ENCODE measurements around the gene ID2. TPM values are rescaled to one million over a fixed set of nuclear protein-coding genes. Genes with fewer than 3 reads are reported as not detected.

ID2 gene
- total and polyA plus RNA-seq, 3 donors from 2014 or later, result 31.3 to 87.2 (median 48.8) TPM

- WGBS, 2 donors, result 89% methylated on average over 14 of the region's 14 CpGs
- H3K4me1 ChIP-seq, result no peaks in the 10 kb centered on the region
- no peak overlapping the region for H3K27ac ChIP-seq
- no peaks in the 10 kb centered on the region for H3K27me3 ChIP-seq
- no peaks in the 10 kb centered on the region for H3K36me3 ChIP-seq (ENCODE audit: low read depth, missing control alignments)
- intact Hi-C loops (cut with DNase I; ENCODE audit: low total_unique reads), result no loop called here
- DNase-seq, result no peak
- no peak overlapping the region for H3K4me3 ChIP-seq
- no peaks in the 10 kb centered on the region for H3K9me3 ChIP-seq
- no peak for TF ChIP-seq CTCF (IDR thresholded peaks at IDR 0.05)
- TF ChIP-seq POLR2A (IDR thresholded peaks at IDR 0.05), result no peak
Observed at GRCh38 chr2:8709611-8710010, 27.8 kb downstream of the ID2 start.

DNA sequence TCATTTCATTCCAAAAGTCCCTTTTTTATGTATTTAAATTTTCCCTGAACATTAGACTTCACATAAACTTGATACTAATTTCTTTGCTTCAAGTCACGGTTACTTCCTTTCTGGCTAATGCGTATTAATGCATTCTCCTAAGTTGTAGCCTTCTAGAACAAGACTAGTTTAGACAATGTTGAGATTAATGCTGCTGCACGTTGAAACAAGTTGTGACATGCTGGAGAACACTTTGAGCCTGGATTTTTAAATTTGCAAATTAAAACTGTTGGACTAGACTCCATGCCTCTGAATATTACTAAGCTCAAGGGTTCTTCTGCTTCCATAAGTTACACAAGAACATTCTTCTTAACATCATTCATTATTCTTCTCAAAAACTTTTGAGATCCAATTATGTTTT, 29.1 kb downstream of the ID2 start:
- 64 to 70% methylated on average over 3 of the region's 3 CpGs for WGBS, 2 donors
- intact Hi-C loops (cut with DNase I; ENCODE audit: low total_unique reads), result no loop called here
- Histone ChIP-seq H3K27me3 (no peaks in the 10 kb centered on the region), H3K27ac (no peak overlapping the region), H3K9me3 (no peaks in the 10 kb centered on the region), H3K4me1 (no peaks in the 10 kb centered on the region), H3K36me3 (ENCODE audit: low read depth, missing control alignments) (no peaks in the 10 kb centered on the region), H3K4me3 (no peak overlapping the region)
- TF ChIP-seq POLR2A (IDR thresholded peaks at IDR 0.05) (no peak), CTCF (IDR thresholded peaks at IDR 0.05) (no peak)
- no peak for DNase-seq

GRCh38 chr2:8714283-8714682, 32.4 kb downstream of the ID2 start:
- H3K4me1 ChIP-seq, result no peaks in the 10 kb centered on the region
- no peak for DNase-seq
- intact Hi-C loops (cut with DNase I; ENCODE audit: low total_unique reads), result no loop called here
- no peaks in the 10 kb centered on the region for H3K36me3 ChIP-seq (ENCODE audit: low read depth, missing control alignments)
- H3K4me3 ChIP-seq, result no peak overlapping the region
- H3K27me3 ChIP-seq, result no peaks in the 10 kb centered on the region
- TF ChIP-seq CTCF (IDR thresholded peaks at IDR 0.05) (no peak), POLR2A (IDR thresholded peaks at IDR 0.05) (no peak)
- 71 to 76% methylated on average over 7 of the region's 7 CpGs for WGBS, 2 donors
- H3K9me3 ChIP-seq, result no peaks in the 10 kb centered on the region
- H3K27ac ChIP-seq, result no peak overlapping the region

DNA sequence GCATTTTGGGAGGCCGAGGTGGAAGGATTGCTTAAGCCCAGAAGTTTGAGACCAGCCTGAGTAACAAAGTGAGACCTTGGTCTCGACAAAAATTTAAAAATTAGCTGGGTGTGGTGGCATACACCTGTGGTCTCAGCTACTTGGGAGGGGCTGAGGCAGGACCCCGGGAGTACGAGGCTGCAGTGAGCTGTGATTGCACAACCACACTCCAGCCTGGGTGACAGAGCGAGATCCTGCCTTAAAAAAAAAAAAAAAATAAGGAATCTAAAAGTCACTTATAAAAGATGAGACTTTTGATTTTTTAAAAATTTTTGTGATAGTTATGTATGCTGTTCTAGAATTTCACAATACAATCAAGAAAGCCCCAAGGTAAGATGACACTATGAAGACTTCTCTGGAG, 33.1 kb downstream of the ID2 start:
- H3K27ac ChIP-seq, result no peak overlapping the region
- no peak overlapping the region for H3K4me3 ChIP-seq
- no peak for DNase-seq
- no peaks in the 10 kb centered on the region for H3K27me3 ChIP-seq
- H3K36me3 ChIP-seq (ENCODE audit: low read depth, missing control alignments), result no peaks in the 10 kb centered on the region
- no peak for TF ChIP-seq POLR2A (IDR thresholded peaks at IDR 0.05)
- no peak for TF ChIP-seq CTCF (IDR thresholded peaks at IDR 0.05)
- 92 to 93% methylated on average over 5 of the region's 5 CpGs for WGBS, 2 donors
- H3K4me1 ChIP-seq, result no peaks in the 10 kb centered on the region
- intact Hi-C loops (cut with DNase I; ENCODE audit: low total_unique reads), result no loop called here
- H3K9me3 ChIP-seq, result no peaks in the 10 kb centered on the region

GRCh38 chr2:8719528-8719927, 37.7 kb downstream of the ID2 start:
- Histone ChIP-seq H3K27me3 (no peaks in the 10 kb centered on the region), H3K4me3 (no peak overlapping the region), H3K36me3 (ENCODE audit: low read depth, missing control alignments) (no peaks in the 10 kb centered on the region), H3K9me3 (no peaks in the 10 kb centered on the region), H3K4me1 (no peaks in the 10 kb centered on the region), H3K27ac (no peak overlapping the region)
- intact Hi-C loops (cut with DNase I; ENCODE audit: low total_unique reads), result no loop called here
- TF ChIP-seq POLR2A (IDR thresholded peaks at IDR 0.05), result no peak
- TF ChIP-seq CTCF (IDR thresholded peaks at IDR 0.05), result no peak
- WGBS, 2 donors, result 81 to 92% methylated on average over 3 of the region's 3 CpGs
- DNase-seq, result no peak
